A549 treated with AZD2906 at 1 μM for 4 hours (cell line): ENCODE data around the gene TBC1D3B. TPM values are rescaled to one million over a fixed set of nuclear protein-coding genes. Genes with fewer than 3 reads are reported as not detected.

ENCODE experiments used
- total RNA-seq: library from RNA; stranded (reverse); fragments of 200-300 nt; extraction: Qiagen RNA extraction; gene quantifications from 5 replicates; pipeline ENCODE4 v1.2.3, GENCODE V29; 2022

The TBC1D3B gene
- 1.8 to 3.6 TPM (median 3.1 TPM) in 5 replicates for total RNA-seq

GRCh38 chr17:36176536-36176935 lies at the start of gene TBC1D3B:
Gene TBC1D3B, minus strand, starts transcription at chr17:36176636. Its CDS starts 1,586 bp downstream, at chr17:36175050.

GRCh38 chr17:36210439-36211211 lies 34.2 kb upstream of the TBC1D3B start, which contains the start of gene CCL4L2:
Gene CCL4L2, plus strand, starts transcription at chr17:36211063.

Other genes starting within 250 kb of the TBC1D3B start
- gene RDM1, start 245.9 kb downstream of the TBC1D3B start, total RNA-seq = 2.6 to 3.9 TPM (median 3.4 TPM) in 5 replicates
- not detected in 5 replicates for gene LYZL6, start 232.9 kb downstream of the TBC1D3B start, total RNA-seq
- not detected in 5 replicates for gene CCL16, start 195.1 kb downstream of the TBC1D3B start, total RNA-seq
- not detected in 5 replicates for gene CCL14, start 189.9 kb downstream of the TBC1D3B start, total RNA-seq
- gene CCL15, start 175.1 kb downstream of the TBC1D3B start, total RNA-seq = not detected in 5 replicates
- gene CCL23, start 158.7 kb downstream of the TBC1D3B start, total RNA-seq = not detected in 5 replicates
- gene CCL18, start 112.4 kb downstream of the TBC1D3B start, total RNA-seq = not detected in 5 replicates
- not detected in 5 replicates for gene CCL3, start 86.5 kb downstream of the TBC1D3B start, total RNA-seq
- 0.09 TPM in 1 of 5 replicates, not detected in the others for gene CCL4, start 72.8 kb downstream of the TBC1D3B start, total RNA-seq
- gene CCL3L1, start 20.1 kb upstream of the TBC1D3B start, total RNA-seq = not detected in 5 replicates
- not detected in 5 replicates for gene CCL4L2, start 34.4 kb upstream of the TBC1D3B start, total RNA-seq
- 0.17 to 0.42 TPM (median 0.21 TPM) in 5 replicates for gene TBC1D3I, start 87.9 kb upstream of the TBC1D3B start, total RNA-seq
- not detected in 5 replicates for gene TBC1D3G, start 147.2 kb upstream of the TBC1D3B start, total RNA-seq
- gene TBC1D3H, start 211.8 kb upstream of the TBC1D3B start, total RNA-seq = not detected in 5 replicates